Smooth muscle cell (in vitro differentiated cells): ENCODE results near the gene KIAA0040. TPM values are rescaled to one million over a fixed set of nuclear protein-coding genes. Genes with fewer than 3 reads are reported as not detected.

ENCODE experiments used
- DNase-seq: peaks from one replicate; lab custom pipeline; 2025; ENCODE audit not compliant: unreplicated experiment; lab: John Stamatoyannopoulos, UW
- H2AFZ ChIP-seq: fragments of 200-600 bp; sonication (generic); 2 replicates; pipeline ENCODE4 v1.6.0; 2016; ENCODE audit warnings: antibody characterized with exemption, low read depth, mild to moderate bottlenecking
- H3F3A ChIP-seq: fragments of 200-600 bp; sonication (generic); 2 replicates; pipeline ENCODE4 v1.6.0; 2017; ENCODE audit warnings: antibody characterized with exemption, low read depth
- H3K27ac ChIP-seq: fragments of 200-600 bp; sonication (generic); 2 replicates; pipeline ENCODE4 v1.5.1; 2016; ENCODE audit warnings: low read depth, mild to moderate bottlenecking
- H3K27me3 ChIP-seq: fragments of 200-600 bp; sonication (generic); 2 replicates; pipeline ENCODE4 v1.6.1; 2016; ENCODE audit warnings: low read depth, mild to moderate bottlenecking
- H3K36me3 ChIP-seq: fragments of 200-600 bp; sonication (generic); 2 replicates; pipeline ENCODE4 v1.5.1; 2016; ENCODE audit warnings: low read depth
- H3K4me1 ChIP-seq: fragments of 200-600 bp; sonication (generic); 2 replicates; pipeline ENCODE4 v1.5.1; 2016; ENCODE audit warnings: low read depth
- H3K4me2 ChIP-seq: fragments of 200-600 bp; sonication (generic); 2 replicates; pipeline ENCODE4 v1.6.0; 2016; ENCODE audit warnings: mild to moderate bottlenecking
- H3K4me3 ChIP-seq: fragments of 200-600 bp; sonication (generic); 2 replicates; pipeline ENCODE4 v1.5.1; 2016; ENCODE audit warnings: mild to moderate bottlenecking
- H3K79me2 ChIP-seq: fragments of 200-600 bp; sonication (generic); 2 replicates; pipeline ENCODE4 v1.6.0; 2016; ENCODE audit warnings: low read depth, mild to moderate bottlenecking
- H3K9ac ChIP-seq: fragments of 200-600 bp; sonication (generic); 2 replicates; pipeline ENCODE4 v1.6.0; 2016; ENCODE audit warnings: low read depth
- H3K9me3 ChIP-seq: fragments of 200-600 bp; sonication (generic); replicated peaks from 2 replicates; pipeline ENCODE4 v1.5.1; 2016; ENCODE audit warnings: low read depth
- H4K20me1 ChIP-seq: fragments of 200-600 bp; sonication (generic); 2 replicates; pipeline ENCODE4 v1.6.0; 2016; ENCODE audit warnings: low read depth
- WGBS: methylation state at CpG from one replicate; pipeline ENCODE4 v1.1.7; 2016; ENCODE audit warnings: low lambda C conversion rate; 5-methylcytosine and 5-hydroxymethylcytosine counted together
- polyA plus RNA-seq: library from polyadenylated mRNA; unstranded; fragments of >200 nt; fragmentation: Nextera tagmentation; extraction: Ambion mirVana; gene quantifications from 2 replicates; pipeline ENCODE4 v1.2.1, GENCODE V29; 2016
- total RNA-seq: library from RNA; depleted of rRNA; stranded (reverse); fragments of >200 nt; gene quantifications from 2 replicates; pipeline ENCODE4 v1.2.3, GENCODE V29; 2014
- TF ChIP-seq, protein P1 (sequence below): fragments of 200-600 bp; sonication (generic); IDR thresholded peaks from 2 replicates; pipeline ENCODE4 v1.5.1; 2017; ENCODE audit warnings: borderline replicate concordance, mild to moderate bottlenecking, antibody characterized with exemption; ENCODE audit not compliant: insufficient read depth, poor library complexity, severe bottlenecking

The KIAA0040 gene
- total and polyA plus RNA-seq, 2 experiments from 2014 or later: 3.8 to 8.9 TPM

DNA sequence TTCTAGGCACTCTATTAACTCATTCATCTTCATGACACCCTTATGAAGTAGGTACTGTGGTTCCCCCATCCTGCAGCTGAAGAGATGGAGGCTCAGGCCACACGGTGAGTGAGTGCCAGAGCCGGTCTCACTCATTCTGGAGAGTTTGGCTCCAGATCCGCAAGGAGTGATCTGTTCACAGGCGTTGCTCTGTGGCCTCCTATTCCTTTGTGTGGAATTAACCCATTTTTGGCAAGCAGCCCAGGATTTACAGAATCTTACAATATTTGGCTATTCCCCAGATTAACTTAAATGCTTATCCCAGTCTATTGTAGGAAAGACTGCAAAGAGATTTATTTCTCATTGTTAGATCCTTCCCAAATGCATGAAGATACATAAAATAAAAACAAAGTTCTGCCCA is 29.6 kb downstream of the KIAA0040 start:
- Histone ChIP-seq H3K9me3 (no peaks in the 10 kb centered on the region), H3F3A (no peaks in the 10 kb centered on the region), H3K9ac (no peak overlapping the region), H2AFZ (no peak overlapping the region), H3K27me3 (no peaks in the 10 kb centered on the region), H3K79me2 (no peaks in the 10 kb centered on the region), H3K4me2 (no peak overlapping the region), H4K20me1 (no peaks in the 10 kb centered on the region), H3K4me3 (no peak overlapping the region), H3K4me1 (no peaks in the 10 kb centered on the region), H3K27ac (no peak overlapping the region), H3K36me3 (no peaks in the 10 kb centered on the region)
- no peak for DNase-seq
- WGBS: 91% methylated on average over 4 of the region's 4 CpGs
- TF ChIP-seq, protein P1, sequence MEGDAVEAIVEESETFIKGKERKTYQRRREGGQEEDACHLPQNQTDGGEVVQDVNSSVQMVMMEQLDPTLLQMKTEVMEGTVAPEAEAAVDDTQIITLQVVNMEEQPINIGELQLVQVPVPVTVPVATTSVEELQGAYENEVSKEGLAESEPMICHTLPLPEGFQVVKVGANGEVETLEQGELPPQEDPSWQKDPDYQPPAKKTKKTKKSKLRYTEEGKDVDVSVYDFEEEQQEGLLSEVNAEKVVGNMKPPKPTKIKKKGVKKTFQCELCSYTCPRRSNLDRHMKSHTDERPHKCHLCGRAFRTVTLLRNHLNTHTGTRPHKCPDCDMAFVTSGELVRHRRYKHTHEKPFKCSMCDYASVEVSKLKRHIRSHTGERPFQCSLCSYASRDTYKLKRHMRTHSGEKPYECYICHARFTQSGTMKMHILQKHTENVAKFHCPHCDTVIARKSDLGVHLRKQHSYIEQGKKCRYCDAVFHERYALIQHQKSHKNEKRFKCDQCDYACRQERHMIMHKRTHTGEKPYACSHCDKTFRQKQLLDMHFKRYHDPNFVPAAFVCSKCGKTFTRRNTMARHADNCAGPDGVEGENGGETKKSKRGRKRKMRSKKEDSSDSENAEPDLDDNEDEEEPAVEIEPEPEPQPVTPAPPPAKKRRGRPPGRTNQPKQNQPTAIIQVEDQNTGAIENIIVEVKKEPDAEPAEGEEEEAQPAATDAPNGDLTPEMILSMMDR: no peak

DNA sequence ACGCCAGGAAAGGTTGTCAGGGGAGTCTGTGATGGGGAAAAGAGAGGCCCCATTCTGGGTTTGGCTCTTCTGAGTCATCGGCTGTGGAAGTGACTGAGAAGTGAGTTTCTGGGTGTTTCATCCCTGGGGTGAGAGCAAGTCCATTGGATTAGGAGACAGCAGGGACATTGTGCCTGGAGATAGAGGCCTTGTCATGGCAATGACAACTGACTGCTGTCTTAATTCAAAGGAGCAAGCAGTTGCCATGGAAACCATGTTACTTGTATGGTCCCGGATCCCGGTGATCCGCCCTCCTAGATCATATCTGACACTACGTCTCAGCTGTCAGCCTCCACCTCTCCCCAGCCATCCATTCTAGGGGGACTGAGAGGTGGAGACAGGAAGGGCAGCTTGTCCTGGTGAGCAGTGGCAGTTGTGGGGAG is 34.4 kb downstream of the KIAA0040 start:
- H3K36me3 ChIP-seq: no peaks in the 10 kb centered on the region
- no peaks in the 10 kb centered on the region for H3K9me3 ChIP-seq
- H3K9ac ChIP-seq: no peak overlapping the region
- peaks cover 1% of the 10 kb centered on the region for H3K27me3 ChIP-seq
- no peaks in the 10 kb centered on the region for H3F3A ChIP-seq
- no peak overlapping the region for H2AFZ ChIP-seq
- no peaks in the 10 kb centered on the region for H3K4me1 ChIP-seq
- H4K20me1 ChIP-seq: no peaks in the 10 kb centered on the region
- H3K79me2 ChIP-seq: no peaks in the 10 kb centered on the region
- no peak for DNase-seq
- TF ChIP-seq, protein P1: no peak
- H3K4me3 ChIP-seq: no peak overlapping the region
- H3K27ac ChIP-seq: no peak overlapping the region
- 71% methylated on average over 6 of the region's 6 CpGs for WGBS
- no peak overlapping the region for H3K4me2 ChIP-seq

DNA sequence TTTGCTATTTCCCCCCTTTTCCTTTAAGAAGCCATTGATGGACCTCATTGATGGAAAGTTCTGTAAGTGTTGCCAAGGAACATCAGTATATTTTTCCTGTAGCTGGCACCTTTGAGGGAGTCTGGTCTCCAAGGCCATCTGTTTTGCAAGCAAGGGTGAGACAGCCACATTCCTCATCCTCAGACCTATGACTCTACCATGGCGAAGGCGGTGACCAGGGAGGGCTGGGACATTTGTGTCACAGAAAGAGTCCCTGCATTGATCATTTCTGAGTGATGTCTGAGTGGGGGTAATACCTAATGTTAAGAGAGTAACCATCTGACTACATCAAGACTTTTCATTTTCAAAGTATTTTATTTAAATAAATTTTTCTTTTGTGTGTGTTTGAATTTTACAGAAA is 35.4 kb downstream of the KIAA0040 start:
- H3K9me3 ChIP-seq: no peaks in the 10 kb centered on the region
- no peak overlapping the region for H3K4me2 ChIP-seq
- no peak overlapping the region for H3K4me3 ChIP-seq
- no peak overlapping the region for H2AFZ ChIP-seq
- 92% methylated on average over 2 of the region's 2 CpGs for WGBS
- no peak overlapping the region for H3K9ac ChIP-seq
- no peaks in the 10 kb centered on the region for H3K36me3 ChIP-seq
- H4K20me1 ChIP-seq: no peaks in the 10 kb centered on the region
- no peak overlapping the region for H3K27ac ChIP-seq
- no peaks in the 10 kb centered on the region for H3F3A ChIP-seq
- no peak for DNase-seq
- H3K79me2 ChIP-seq: no peaks in the 10 kb centered on the region
- H3K27me3 ChIP-seq: peaks cover 11% of the 10 kb centered on the region
- TF ChIP-seq, protein P1: no peak
- no peaks in the 10 kb centered on the region for H3K4me1 ChIP-seq

DNA sequence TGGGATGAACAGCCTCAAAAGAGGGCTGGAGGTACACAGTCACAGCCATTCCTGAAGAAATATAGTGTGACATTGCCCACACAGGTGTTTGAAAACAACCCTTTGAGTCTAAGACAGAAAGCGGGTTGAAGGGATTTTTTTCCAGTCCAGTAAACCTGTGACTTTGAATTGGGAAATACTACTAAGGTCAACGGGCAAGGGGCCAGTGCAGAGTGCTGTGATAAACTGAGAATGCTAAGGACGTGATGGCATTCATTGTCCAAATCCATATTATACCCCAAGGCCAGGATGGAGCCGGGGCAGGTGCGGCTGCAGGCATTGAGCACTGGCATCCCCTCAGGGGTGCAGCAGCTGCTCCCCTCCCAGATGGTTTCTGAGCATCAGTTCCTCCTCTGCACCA is 36.6 kb downstream of the KIAA0040 start:
- H3K27ac ChIP-seq: no peak overlapping the region
- no peaks in the 10 kb centered on the region for H3K4me1 ChIP-seq
- no peak overlapping the region for H3K4me2 ChIP-seq
- H3K9ac ChIP-seq: no peak overlapping the region
- peaks cover 20% of the 10 kb centered on the region for H3K27me3 ChIP-seq
- no peaks in the 10 kb centered on the region for H3F3A ChIP-seq
- H3K79me2 ChIP-seq: no peaks in the 10 kb centered on the region
- H3K9me3 ChIP-seq: no peaks in the 10 kb centered on the region
- no peaks in the 10 kb centered on the region for H3K36me3 ChIP-seq
- no peak overlapping the region for H2AFZ ChIP-seq
- H4K20me1 ChIP-seq: no peaks in the 10 kb centered on the region
- WGBS: 75% methylated on average over 5 of the region's 5 CpGs
- TF ChIP-seq, protein P1: no peak
- DNase-seq: no peak
- H3K4me3 ChIP-seq: no peak overlapping the region
